ENCODE results near the gene HNRNPA1L2.
A peak's percentile ranks its signal among the peaks of the same experiment; 100 is the strongest.

Gene HNRNPA1L2

DNA sequence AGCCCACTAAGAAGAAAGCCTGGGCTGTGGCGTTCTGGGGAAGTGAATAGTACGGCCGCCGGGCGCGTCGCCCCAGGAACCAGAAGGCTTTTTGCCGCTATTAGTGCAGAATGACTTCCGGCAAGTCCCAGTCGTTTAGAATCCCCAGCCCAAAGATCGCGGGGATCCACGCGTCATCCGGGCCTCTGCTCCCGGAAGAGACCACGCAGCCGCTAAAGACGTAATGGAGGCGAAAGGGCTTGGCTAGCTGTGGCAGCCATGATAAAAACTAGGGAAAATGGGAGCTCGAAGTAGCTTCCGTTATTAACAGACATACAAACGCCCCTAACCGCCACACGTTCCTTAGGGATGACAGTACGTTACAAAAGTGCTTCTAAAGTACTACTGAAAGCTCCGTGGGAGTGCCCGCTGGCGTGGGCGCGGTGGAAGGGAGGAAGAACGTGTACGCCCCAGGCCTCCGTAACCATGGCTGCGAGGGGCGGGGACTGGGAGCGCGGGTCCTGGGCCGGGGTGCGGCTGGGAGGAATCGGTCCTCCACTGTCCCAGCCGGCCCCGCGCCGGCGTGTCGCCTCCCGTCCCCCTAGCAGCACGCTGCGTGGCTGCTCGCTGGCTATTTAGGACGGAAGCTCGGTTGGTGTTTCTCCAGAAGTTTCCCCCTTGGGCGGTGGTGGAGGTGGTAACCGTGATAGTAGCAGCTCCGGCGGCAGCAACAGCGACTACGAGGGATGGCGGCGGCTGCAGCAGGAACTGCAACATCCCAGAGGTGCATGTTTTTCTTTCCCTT is 10.2 kb downstream of the HNRNPA1L2 start, which contains the start of gene SUGT1 (continued):
- TF ChIP-seq WT1 (tag by site-specific recombination; IDR thresholded peaks at IDR 0.05) (peak; percentile 70; the same call in 1 of the 2 replicates), MZF1 (tag by site-specific recombination; IDR thresholded peaks at IDR 0.05; ENCODE audit: borderline replicate concordance) (no peak), SP3 (tag by site-specific recombination; IDR thresholded peaks at IDR 0.05) (peak; percentile 72), ZNF362 (tag by site-specific recombination; IDR thresholded peaks at IDR 0.05) (no peak), ZNF155 (tag by site-specific recombination; IDR thresholded peaks at IDR 0.05) (no peak), ZBTB10 (tag by site-specific recombination; IDR thresholded peaks at IDR 0.05) (no peak; the same call in none of the 2 replicates), ZNF366 (tag by site-specific recombination; conservative IDR thresholded peaks at IDR 0.05) (peak; percentile 80; the same call in 1 of the 2 replicates), ZNF701 (tag by site-specific recombination; IDR thresholded peaks at IDR 0.05) (no peak), ZNF416 (tag by site-specific recombination; IDR thresholded peaks at IDR 0.05) (no peak), ZNF529 (tag by site-specific recombination; IDR thresholded peaks at IDR 0.05; ENCODE audit: insufficient replicate concordance) (no peak), ZNF350 (tag by site-specific recombination; IDR thresholded peaks at IDR 0.05) (no peak), ZNF404 (tag by site-specific recombination; IDR thresholded peaks at IDR 0.05) (no peak), ZNF223 (tag by site-specific recombination; IDR thresholded peaks at IDR 0.05) (no peak), ZNF48 (tag by site-specific recombination; IDR thresholded peaks at IDR 0.05) (no peak), ZNF37A (tag by site-specific recombination; IDR thresholded peaks at IDR 0.05) (no peak), ZBTB26 (tag by site-specific recombination; optimal IDR thresholded peaks at IDR 0.05) (peak; percentile 80), ZNF391 (tag by site-specific recombination; IDR thresholded peaks at IDR 0.05; ENCODE audit: borderline replicate concordance, low read depth) (peak; percentile 6; the same call in 1 of the 2 replicates)
- TF ChIP-seq, protein P1, sequence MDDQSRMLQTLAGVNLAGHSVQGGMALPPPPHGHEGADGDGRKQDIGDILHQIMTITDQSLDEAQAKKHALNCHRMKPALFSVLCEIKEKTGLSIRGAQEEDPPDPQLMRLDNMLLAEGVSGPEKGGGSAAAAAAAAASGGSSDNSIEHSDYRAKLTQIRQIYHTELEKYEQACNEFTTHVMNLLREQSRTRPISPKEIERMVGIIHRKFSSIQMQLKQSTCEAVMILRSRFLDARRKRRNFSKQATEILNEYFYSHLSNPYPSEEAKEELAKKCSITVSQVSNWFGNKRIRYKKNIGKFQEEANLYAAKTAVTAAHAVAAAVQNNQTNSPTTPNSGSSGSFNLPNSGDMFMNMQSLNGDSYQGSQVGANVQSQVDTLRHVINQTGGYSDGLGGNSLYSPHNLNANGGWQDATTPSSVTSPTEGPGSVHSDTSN (CRISPR knock-in tag; IDR thresholded peaks at IDR 0.05), result no peak
- TF ChIP-seq, protein P2, sequence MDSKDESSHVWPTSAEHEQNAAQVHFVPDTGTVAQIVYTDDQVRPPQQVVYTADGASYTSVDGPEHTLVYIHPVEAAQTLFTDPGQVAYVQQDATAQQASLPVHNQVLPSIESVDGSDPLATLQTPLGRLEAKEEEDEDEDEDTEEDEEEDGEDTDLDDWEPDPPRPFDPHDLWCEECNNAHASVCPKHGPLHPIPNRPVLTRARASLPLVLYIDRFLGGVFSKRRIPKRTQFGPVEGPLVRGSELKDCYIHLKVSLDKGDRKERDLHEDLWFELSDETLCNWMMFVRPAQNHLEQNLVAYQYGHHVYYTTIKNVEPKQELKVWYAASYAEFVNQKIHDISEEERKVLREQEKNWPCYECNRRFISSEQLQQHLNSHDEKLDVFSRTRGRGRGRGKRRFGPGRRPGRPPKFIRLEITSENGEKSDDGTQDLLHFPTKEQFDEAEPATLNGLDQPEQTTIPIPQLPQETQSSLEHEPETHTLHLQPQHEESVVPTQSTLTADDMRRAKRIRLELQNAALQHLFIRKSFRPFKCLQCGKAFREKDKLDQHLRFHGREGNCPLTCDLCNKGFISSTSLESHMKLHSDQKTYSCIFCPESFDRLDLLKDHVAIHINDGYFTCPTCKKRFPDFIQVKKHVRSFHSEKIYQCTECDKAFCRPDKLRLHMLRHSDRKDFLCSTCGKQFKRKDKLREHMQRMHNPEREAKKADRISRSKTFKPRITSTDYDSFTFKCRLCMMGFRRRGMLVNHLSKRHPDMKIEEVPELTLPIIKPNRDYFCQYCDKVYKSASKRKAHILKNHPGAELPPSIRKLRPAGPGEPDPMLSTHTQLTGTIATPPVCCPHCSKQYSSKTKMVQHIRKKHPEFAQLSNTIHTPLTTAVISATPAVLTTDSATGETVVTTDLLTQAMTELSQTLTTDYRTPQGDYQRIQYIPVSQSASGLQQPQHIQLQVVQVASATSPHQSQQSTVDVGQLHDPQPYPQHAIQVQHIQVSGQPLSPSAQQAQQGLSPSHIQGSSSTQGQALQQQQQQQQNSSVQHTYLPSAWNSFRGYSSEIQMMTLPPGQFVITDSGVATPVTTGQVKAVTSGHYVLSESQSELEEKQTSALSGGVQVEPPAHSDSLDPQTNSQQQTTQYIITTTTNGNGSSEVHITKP (tag by site-specific recombination; IDR thresholded peaks at IDR 0.05), result no peak
- TF ChIP-seq, protein P3, sequence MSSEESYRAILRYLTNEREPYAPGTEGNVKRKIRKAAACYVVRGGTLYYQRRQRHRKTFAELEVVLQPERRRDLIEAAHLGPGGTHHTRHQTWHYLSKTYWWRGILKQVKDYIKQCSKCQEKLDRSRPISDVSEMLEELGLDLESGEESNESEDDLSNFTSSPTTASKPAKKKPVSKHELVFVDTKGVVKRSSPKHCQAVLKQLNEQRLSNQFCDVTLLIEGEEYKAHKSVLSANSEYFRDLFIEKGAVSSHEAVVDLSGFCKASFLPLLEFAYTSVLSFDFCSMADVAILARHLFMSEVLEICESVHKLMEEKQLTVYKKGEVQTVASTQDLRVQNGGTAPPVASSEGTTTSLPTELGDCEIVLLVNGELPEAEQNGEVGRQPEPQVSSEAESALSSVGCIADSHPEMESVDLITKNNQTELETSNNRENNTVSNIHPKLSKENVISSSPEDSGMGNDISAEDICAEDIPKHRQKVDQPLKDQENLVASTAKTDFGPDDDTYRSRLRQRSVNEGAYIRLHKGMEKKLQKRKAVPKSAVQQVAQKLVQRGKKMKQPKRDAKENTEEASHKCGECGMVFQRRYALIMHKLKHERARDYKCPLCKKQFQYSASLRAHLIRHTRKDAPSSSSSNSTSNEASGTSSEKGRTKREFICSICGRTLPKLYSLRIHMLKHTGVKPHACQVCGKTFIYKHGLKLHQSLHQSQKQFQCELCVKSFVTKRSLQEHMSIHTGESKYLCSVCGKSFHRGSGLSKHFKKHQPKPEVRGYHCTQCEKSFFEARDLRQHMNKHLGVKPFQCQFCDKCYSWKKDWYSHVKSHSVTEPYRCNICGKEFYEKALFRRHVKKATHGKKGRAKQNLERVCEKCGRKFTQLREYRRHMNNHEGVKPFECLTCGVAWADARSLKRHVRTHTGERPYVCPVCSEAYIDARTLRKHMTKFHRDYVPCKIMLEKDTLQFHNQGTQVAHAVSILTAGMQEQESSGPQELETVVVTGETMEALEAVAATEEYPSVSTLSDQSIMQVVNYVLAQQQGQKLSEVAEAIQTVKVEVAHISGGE (tag by site-specific recombination; conservative IDR thresholded peaks at IDR 0.05; ENCODE audit: low read depth), result peak; percentile 98
- TF ChIP-seq, protein P4, sequence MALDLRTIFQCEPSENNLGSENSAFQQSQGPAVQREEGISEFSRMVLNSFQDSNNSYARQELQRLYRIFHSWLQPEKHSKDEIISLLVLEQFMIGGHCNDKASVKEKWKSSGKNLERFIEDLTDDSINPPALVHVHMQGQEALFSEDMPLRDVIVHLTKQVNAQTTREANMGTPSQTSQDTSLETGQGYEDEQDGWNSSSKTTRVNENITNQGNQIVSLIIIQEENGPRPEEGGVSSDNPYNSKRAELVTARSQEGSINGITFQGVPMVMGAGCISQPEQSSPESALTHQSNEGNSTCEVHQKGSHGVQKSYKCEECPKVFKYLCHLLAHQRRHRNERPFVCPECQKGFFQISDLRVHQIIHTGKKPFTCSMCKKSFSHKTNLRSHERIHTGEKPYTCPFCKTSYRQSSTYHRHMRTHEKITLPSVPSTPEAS (tag by site-specific recombination; IDR thresholded peaks at IDR 0.05), result no peak
- TF ChIP-seq, protein P5, sequence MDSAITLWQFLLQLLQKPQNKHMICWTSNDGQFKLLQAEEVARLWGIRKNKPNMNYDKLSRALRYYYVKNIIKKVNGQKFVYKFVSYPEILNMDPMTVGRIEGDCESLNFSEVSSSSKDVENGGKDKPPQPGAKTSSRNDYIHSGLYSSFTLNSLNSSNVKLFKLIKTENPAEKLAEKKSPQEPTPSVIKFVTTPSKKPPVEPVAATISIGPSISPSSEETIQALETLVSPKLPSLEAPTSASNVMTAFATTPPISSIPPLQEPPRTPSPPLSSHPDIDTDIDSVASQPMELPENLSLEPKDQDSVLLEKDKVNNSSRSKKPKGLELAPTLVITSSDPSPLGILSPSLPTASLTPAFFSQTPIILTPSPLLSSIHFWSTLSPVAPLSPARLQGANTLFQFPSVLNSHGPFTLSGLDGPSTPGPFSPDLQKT (IDR thresholded peaks at IDR 0.05; ENCODE audit: borderline replicate concordance, low read depth, low read length), result no peak
